ENCODE data around the gene PACS1.

Gene PACS1

GRCh38 chr11:66293777-66294625, 223.9 kb downstream of the PACS1 start:
- no peak for DNase-seq

Data from GOT3 (cell line).